Coronary artery (tissue), 2 donors: ENCODE data around the gene KRTAP3-1.
"Not testable (repeated sequence)": the region's sequence is repeated elsewhere in the genome, so short reads cannot be mapped to it uniquely, and the experiment has no call there.

ENCODE experiments used
- DNase-seq: peaks from one replicate; pipeline ENCODE4 v3.0.0-alpha.2; 2017; ENCODE audit warnings: low spot score
- H3K27ac ChIP-seq, 2 donors: fragments of 200-600 bp; sonication (generic); one replicate each; pipeline ENCODE4 v1.5.1; 2016 to 2019
- H3K4me3 ChIP-seq: fragments of 200-600 bp; sonication (generic); 2 replicates; pipeline ENCODE4 v1.5.1; 2016; ENCODE audit warnings: mild to moderate bottlenecking, moderate library complexity
- TF ChIP-seq, protein P1 (sequence below): fragments of 200-600 bp; sonication (generic); IDR thresholded peaks from one replicate; pipeline ENCODE4 v1.5.1; 2019; ENCODE audit warnings: antibody characterized with exemption

The KRTAP3-1 gene

DNA sequence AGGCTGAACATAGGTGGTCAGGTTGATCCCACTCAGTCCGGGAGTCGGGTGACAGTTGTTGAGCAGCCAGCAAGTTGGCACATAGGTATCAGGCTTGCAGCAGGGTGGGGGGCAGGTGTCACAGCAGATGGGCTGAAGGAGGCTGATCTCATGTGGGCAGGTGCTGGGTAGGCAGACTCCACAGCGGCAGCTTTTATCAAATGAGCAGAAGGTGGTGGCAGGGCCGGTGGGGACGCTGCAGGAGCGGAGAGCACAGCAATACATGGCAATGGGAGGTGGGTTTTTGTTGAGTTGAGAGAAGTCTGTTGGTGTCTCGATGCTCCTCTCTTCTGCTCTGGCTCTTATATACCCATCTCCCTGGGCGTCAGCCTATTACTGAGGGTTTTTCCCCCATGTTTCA lies at the start of gene KRTAP3-1:
TSS of gene KRTAP3-1 (minus strand) at position 318 of the 400 bp plus-strand sequence. CDS start at position 264, 54 bp downstream.
- TF ChIP-seq, protein P1, sequence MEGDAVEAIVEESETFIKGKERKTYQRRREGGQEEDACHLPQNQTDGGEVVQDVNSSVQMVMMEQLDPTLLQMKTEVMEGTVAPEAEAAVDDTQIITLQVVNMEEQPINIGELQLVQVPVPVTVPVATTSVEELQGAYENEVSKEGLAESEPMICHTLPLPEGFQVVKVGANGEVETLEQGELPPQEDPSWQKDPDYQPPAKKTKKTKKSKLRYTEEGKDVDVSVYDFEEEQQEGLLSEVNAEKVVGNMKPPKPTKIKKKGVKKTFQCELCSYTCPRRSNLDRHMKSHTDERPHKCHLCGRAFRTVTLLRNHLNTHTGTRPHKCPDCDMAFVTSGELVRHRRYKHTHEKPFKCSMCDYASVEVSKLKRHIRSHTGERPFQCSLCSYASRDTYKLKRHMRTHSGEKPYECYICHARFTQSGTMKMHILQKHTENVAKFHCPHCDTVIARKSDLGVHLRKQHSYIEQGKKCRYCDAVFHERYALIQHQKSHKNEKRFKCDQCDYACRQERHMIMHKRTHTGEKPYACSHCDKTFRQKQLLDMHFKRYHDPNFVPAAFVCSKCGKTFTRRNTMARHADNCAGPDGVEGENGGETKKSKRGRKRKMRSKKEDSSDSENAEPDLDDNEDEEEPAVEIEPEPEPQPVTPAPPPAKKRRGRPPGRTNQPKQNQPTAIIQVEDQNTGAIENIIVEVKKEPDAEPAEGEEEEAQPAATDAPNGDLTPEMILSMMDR, result no peak
- Histone ChIP-seq H3K27ac (no peak within 1 kb of the TSS), H3K4me3 (no peak within 1 kb of the TSS)
- DNase-seq, result no peak

DNA sequence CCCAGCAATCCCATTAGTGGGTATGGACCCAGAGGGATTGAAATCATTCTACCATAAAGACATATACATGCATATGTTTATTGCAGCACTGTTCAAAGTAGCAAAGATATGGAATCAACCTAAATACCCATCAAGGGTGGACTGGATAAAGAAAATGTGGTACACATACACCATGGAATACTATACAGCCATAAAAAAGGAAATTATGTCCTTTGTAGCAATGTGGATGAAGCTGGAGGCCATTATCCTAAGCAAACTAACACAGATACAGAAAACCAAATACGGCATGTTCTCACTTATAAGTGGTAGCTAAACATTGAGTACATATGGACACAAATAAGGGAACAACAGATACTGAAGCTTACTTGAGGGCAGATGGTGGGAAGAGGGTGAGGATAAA lies 48.6 kb upstream of the KRTAP3-1 start:
- Histone ChIP-seq H3K4me3 (no peak overlapping the region), H3K27ac (no peak overlapping the region)
- no peak for DNase-seq
- TF ChIP-seq, protein P1, result no peak

DNA sequence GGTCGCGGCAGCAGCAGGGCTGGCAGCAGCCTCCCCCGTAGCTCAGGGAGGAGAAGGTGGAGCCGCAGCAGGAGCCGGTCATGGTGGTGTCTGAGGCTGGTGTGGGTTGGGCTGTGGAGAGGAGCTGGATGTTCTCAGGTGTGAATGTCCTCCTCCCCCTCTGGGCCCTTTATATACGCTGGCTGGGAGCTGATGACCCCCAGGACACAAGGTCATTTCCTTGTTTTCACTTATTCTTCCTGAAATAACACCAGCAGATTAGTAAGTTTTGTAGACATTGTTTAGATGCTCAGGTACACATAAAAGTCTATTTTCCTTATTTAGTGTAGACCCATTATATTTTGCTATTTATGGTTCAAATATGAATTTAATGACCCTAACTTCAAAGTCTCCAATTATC lies 46.2 kb upstream of the KRTAP3-1 start, which contains the start of gene KRTAP2-2:
TSS of gene KRTAP2-2 (minus strand) at position 101 of the 400 bp plus-strand sequence. CDS start at position 82, 19 bp downstream.
- not testable (repeated sequence) for DNase-seq, H3K4me3 ChIP-seq

DNA sequence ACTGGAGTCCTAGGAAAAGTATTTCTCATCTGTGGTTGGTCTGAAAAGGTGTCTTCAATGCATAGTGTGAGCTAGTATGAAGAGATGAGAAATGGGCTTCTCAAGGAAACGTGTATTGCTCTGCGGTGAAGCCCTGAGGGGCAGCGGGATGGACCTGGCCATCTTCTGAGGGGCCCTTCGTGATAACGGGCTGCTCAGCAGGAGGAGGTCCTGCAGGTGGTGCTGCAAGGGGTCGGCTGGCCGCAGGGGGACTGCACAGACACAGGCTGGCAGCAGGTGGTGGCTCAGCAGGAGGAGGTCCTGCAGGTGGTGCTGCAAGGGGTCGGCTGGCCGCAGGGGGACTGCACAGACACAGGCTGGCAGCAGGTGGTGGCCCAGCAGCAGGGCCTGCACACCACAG lies 45.6 kb upstream of the KRTAP3-1 start:
- not testable (repeated sequence) for H3K4me3 ChIP-seq, H3K27ac ChIP-seq, DNase-seq

More for the DNA sequence above, 46.2 kb upstream of the KRTAP3-1 start, which contains the start of gene KRTAP2-2:
- H3K27ac ChIP-seq, result not testable (repeated sequence)

DNA sequence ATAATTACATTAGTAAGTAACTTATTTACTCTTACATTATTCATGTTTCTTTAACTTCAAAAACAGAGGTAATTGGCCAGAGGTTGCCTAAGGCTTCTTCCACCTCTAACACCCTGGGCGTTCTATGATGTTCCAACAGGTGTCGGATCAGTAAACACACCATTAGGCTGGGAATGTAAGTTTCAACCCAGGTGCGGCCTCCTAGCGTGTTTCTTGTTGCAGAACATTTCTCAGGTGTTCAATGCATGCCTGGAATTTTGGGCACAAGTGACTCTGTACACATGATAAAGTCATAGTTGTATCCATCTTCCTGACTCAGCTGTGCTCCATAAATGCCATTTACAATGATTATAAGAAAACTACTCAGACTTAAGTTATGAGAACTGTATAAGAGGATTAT lies 45.1 kb upstream of the KRTAP3-1 start:
- DNase-seq, result no peak
- no peak overlapping the region for H3K4me3 ChIP-seq
- TF ChIP-seq, protein P1, result no peak
- no peak overlapping the region for H3K27ac ChIP-seq

DNA sequence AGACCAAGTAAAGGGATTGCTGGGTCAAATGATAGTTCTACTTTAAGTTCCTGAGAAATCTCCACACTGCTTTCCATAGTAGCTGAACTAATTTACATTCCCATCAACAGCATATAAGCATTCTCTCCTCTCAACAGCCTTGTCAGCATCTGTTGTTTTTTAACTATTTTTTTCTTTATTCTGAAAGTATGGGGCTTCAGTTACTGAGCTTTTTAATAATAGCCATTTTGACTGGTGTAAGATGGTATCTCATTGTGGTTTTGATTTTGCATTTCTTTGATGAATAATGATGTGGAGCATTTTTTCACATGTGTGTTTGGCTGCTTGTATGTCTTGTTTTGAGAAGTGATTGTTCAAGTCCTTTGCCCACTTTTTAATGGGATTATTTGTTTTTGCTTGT lies 43.6 kb upstream of the KRTAP3-1 start:
- TF ChIP-seq, protein P1, result no peak
- H3K4me3 ChIP-seq, result no peak overlapping the region
- no peak overlapping the region for H3K27ac ChIP-seq
- no peak for DNase-seq

DNA sequence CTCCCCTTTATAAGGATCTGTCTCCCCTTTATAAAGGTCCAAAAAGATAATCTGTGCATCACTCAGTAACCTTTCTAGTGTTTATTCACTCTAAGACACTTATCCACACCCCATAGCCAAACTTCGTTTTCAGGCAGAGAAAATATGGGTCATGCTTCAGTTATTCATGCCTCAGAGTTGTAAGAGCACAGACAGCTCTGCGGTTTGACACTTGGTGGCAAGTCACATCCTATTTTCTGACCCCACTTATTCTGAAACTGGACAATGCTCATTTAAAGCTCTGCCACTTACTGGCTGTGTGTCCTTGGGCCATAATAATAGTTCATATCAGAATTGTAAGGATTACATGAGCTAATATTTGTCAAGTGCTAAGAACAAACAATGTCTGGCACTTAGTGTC lies 40.2 kb upstream of the KRTAP3-1 start:
- Histone ChIP-seq H3K27ac (no peak overlapping the region), H3K4me3 (no peak overlapping the region)
- TF ChIP-seq, protein P1, result no peak
- no peak for DNase-seq

DNA sequence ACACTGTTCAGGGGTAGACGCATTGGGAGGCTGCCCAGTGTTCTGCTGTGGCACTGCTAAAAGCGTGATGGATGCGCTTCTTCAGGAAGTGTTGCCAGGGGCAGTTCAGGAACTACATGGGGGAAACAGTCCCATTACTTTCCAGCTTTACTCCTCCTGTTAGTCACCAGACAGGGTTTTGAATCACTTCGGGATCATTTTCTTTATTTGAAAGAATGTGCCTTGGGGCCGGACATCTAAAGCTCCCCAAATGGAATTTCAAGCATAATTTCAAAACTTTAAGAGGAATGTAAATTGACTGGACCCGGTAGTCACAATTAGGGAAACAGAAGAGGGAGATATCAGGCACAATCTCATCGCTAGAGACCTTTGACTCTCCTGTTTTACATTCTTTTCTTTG lies 39.5 kb upstream of the KRTAP3-1 start:
- no peak overlapping the region for H3K4me3 ChIP-seq
- DNase-seq, result no peak
- TF ChIP-seq, protein P1, result no peak
- H3K27ac ChIP-seq, result no peak overlapping the region

DNA sequence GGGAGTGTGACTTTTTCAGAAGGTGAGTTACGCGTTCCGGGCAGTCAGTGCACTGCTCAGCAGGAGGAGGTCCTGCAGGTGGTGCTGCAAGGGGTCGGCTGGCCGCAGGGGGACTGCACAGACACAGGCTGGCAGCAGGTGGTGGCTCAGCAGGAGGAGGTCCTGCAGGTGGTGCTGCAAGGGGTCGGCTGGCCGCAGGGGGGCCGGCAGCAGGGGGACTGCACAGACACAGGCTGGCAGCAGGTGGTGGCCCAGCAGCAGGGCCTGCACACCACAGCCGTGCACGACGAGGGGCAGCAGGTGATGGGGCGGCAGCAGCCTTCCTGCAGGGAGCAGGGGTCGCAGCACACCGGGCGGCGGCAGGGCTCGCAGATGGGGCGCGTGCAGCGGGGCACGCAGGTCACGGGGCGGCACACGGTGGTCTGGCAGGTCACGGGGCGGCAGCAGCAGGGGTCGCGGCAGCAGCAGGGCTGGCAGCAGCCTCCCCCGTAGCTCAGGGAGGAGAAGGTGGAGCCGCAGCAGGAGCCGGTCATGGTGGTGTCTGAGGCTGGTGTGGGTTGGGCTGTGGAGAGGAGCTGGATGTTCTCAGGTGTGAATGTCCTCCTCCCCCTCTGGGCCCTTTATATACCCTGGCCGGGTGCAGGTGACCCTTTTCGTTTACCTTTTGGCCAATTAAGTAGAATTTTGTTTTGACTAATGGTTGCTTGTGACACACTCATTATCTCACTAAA lies 38.0 kb upstream of the KRTAP3-1 start, which contains the start of gene KRTAP2-1:
TSS of gene KRTAP2-1 (minus strand) at position 582 of the 731 bp plus-strand sequence. CDS start at position 533, 49 bp downstream.
- DNase-seq, H3K27ac ChIP-seq: not testable (repeated sequence)

More for the DNA sequence above, 38.0 kb upstream of the KRTAP3-1 start, which contains the start of gene KRTAP2-1:
- not testable (repeated sequence) for H3K4me3 ChIP-seq
